Type B pancreatic cell (in vitro differentiated cells): ENCODE data around the gene ST8SIA4. TPM values are rescaled to one million over a fixed set of nuclear protein-coding genes. Genes with fewer than 3 reads are reported as not detected.
"Not testable (repeated sequence)": the region's sequence is repeated elsewhere in the genome, so short reads cannot be mapped to it uniquely, and the experiment has no call there.

Experiments
- DNase-seq: peaks from one replicate; pipeline ENCODE4 v3.0.0; 2021; ENCODE audit warnings: mixed read lengths; ENCODE audit not compliant: unreplicated experiment; ENCODE audit errors: extremely low spot score
- H3K27ac Mint-ChIP-seq: 2 replicates; pipeline ENCODE4 v1.8.0; 2021; ENCODE audit warnings: mild to moderate bottlenecking, mixed read lengths
- H3K27me3 Mint-ChIP-seq: 2 replicates; pipeline ENCODE4 v1.8.0; 2021; ENCODE audit warnings: mixed read lengths
- H3K36me3 Mint-ChIP-seq: 2 replicates; pipeline ENCODE4 v1.8.0; 2021; ENCODE audit warnings: mixed read lengths
- H3K4me1 Mint-ChIP-seq: one replicate; pipeline ENCODE4 v1.8.0; 2021; ENCODE audit warnings: mixed read lengths; ENCODE audit not compliant: unreplicated experiment
- H3K4me3 Mint-ChIP-seq: 2 replicates; pipeline ENCODE4 v1.8.0; 2021; ENCODE audit warnings: mild to moderate bottlenecking, mixed read lengths
- H3K9me3 Mint-ChIP-seq: 2 replicates; pipeline ENCODE4 v1.8.0; 2021; ENCODE audit warnings: mixed read lengths
- total RNA-seq: library from RNA; stranded (reverse); gene quantifications from 2 replicates; pipeline ENCODE4 v1.2.1, GENCODE V29; 2021; ENCODE audit warnings: low replicate concordance
- TF ChIP-seq, protein P1 (sequence below): fragments of 200-600 bp; sonication (generic); conservative IDR thresholded peaks from 2 replicates; pipeline ENCODE4 v1.5.0; 2021; ENCODE audit warnings: antibody characterized with exemption, mild to moderate bottlenecking

Gene ST8SIA4
- total RNA-seq, 1 donor from 2014 or later: 18.0 TPM

DNA sequence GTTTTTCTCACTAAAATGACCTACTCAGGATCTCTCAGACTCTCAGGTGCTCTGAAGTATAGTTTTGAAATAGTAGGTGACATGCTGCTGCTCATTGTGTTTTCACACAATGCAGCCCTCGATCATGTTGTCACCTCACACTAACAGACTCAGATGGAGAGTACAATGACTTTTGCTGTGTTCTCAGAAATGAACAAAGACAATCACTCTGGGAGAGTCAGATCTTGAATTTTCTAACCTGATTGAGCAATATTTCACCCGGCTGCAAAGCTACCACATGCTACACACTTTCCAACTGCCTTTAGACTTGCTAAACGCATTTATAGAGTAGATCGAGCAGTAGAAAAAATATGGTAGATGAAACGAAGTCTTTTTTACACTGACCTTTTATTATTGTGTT lies 113.4 kb downstream of the ST8SIA4 start:
- no peaks in the 10 kb centered on the region for H3K9me3 Mint-ChIP-seq
- TF ChIP-seq, protein P1, sequence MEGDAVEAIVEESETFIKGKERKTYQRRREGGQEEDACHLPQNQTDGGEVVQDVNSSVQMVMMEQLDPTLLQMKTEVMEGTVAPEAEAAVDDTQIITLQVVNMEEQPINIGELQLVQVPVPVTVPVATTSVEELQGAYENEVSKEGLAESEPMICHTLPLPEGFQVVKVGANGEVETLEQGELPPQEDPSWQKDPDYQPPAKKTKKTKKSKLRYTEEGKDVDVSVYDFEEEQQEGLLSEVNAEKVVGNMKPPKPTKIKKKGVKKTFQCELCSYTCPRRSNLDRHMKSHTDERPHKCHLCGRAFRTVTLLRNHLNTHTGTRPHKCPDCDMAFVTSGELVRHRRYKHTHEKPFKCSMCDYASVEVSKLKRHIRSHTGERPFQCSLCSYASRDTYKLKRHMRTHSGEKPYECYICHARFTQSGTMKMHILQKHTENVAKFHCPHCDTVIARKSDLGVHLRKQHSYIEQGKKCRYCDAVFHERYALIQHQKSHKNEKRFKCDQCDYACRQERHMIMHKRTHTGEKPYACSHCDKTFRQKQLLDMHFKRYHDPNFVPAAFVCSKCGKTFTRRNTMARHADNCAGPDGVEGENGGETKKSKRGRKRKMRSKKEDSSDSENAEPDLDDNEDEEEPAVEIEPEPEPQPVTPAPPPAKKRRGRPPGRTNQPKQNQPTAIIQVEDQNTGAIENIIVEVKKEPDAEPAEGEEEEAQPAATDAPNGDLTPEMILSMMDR: no peak
- no peaks in the 10 kb centered on the region for H3K27me3 Mint-ChIP-seq
- no peak overlapping the region for H3K4me3 Mint-ChIP-seq
- DNase-seq: no peak
- H3K36me3 Mint-ChIP-seq: no peaks in the 10 kb centered on the region
- H3K4me1 Mint-ChIP-seq: peaks cover 13% of the 10 kb centered on the region
- H3K27ac Mint-ChIP-seq: no peak overlapping the region

DNA sequence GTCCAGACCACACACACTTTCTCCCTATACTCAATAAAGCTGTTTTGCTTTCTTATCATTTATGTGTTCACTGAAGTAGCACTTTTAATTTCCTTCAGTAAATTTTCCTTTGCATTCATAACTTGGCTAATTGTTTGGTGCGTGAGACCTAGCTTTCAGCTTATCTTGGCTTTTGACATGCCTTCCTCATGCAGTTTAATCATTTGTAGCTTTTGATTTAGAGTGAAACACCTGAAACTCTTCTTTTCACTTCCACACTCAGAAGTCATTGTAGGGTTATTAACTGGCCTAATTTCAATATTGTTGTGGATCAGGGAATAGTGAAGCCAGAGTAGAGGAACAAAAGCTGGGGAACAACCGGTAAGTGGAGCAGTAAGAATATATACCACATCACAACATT lies 114.7 kb downstream of the ST8SIA4 start:
- H3K4me1 Mint-ChIP-seq: peaks cover 13% of the 10 kb centered on the region
- DNase-seq: no peak
- no peaks in the 10 kb centered on the region for H3K36me3 Mint-ChIP-seq
- H3K4me3 Mint-ChIP-seq: no peak overlapping the region
- no peak overlapping the region for H3K27ac Mint-ChIP-seq
- H3K27me3 Mint-ChIP-seq: no peaks in the 10 kb centered on the region
- TF ChIP-seq, protein P1: no peak
- H3K9me3 Mint-ChIP-seq: no peaks in the 10 kb centered on the region

DNA sequence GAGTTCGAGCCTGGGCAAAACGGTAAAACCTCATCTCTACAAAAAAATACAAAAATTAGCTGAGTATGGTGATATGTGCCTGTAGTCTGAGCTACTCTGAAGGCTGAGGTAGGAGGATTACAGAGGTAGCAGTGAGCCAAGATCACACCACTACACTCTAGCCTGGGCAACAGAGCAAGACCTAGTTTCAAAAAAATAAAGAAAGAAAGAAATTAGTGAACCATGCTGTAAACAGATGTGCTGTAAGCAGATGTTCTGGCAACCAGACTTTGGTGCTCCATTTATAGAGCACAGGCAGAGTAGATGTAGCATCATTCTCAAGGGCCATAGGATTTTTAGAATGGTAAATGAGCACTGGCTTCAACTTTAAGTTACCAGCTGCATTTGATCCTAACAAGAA lies 115.4 kb downstream of the ST8SIA4 start:
- H3K36me3 Mint-ChIP-seq: no peaks in the 10 kb centered on the region
- H3K27me3 Mint-ChIP-seq: no peaks in the 10 kb centered on the region
- H3K9me3 Mint-ChIP-seq: no peaks in the 10 kb centered on the region
- no peak for DNase-seq
- no peak overlapping the region for H3K27ac Mint-ChIP-seq
- peaks cover 13% of the 10 kb centered on the region for H3K4me1 Mint-ChIP-seq
- no peak overlapping the region for H3K4me3 Mint-ChIP-seq
- TF ChIP-seq, protein P1: no peak

DNA sequence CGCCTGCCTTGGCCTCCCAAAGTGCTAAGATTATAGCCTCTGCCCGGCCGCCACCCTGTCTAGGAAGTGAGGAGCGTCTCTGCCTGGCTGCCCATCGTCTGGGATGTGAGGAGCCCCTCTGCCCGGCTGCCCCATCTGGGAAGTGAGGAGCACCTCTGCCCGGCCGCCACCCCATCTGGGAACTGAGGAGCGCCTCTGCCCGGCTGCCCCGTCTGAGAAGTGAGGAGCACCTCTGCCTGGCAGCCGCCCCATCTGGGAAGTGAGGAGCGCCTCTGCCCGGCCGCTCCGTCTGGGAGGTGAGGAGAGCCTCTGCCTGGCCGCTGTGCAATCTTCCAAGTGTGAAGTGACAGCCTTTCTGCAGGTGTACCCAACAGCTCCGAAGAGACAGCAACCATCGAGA lies 117.5 kb downstream of the ST8SIA4 start:
- not testable (repeated sequence) for H3K4me3 Mint-ChIP-seq, H3K27me3 Mint-ChIP-seq, DNase-seq, H3K36me3 Mint-ChIP-seq, H3K9me3 Mint-ChIP-seq, H3K27ac Mint-ChIP-seq
- peaks cover 10% of the 10 kb centered on the region for H3K4me1 Mint-ChIP-seq

DNA sequence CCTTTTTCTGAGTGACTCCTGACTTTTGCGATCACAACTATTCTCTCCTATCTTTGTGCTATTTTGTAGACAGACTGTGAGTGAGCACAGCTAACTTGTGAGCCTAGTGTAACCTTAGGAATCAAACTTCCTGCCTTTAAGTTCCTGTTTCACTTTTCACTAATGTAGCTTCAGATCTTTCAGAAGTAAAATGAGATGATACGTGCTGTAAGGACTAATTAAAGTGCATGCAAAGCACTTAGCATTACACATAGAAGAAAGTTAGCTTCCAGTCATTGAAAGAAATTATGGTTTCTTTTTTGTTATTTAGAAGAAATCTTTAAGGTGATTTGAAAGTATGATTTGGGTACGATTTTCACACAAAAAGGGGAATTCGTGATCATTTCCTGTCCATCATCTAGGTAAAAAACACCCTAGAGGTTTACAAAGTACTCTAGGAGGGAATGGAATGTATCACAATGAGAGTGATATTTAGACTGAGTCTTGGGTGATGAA lies 122.7 kb downstream of the ST8SIA4 start:
- no peaks in the 10 kb centered on the region for H3K36me3 Mint-ChIP-seq
- TF ChIP-seq, protein P1: no peak
- H3K4me1 Mint-ChIP-seq: peaks cover 10% of the 10 kb centered on the region
- no peak for DNase-seq
- H3K27me3 Mint-ChIP-seq: no peaks in the 10 kb centered on the region
- no peaks in the 10 kb centered on the region for H3K9me3 Mint-ChIP-seq
- H3K4me3 Mint-ChIP-seq: no peak overlapping the region
- H3K27ac Mint-ChIP-seq: no peak overlapping the region

DNA sequence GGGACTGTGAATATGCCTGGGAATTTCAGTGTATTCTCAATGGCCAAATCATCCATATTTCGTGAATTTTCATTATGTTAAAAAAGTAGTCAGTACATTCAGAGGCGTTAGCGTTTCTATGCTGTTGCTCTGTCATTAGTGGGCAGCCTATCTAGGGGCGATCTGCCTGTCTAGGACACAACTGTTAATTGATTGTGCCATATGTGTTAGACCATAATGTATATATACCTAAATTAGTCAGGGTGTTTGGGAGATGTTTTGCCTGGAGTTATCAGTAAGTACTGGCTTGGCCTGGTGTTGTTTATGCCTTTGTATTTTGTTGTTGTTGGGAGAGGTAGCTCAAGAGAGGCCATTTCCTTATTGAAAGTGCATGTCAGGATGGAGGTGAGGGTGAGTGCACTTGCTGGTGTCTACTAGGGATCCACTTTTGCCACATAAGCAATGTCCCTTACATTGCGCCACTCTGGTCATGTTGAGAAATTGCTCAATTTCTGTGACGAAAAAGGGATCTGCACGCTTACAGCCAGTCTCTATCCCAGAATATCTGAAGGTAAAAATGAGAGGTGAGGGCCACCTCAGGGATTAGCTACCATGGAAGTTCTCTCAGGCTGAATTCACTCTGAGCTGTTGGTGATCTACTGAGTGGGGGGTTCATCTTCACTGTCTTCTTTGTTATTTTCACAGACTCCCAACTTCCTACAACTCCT lies 123.3 kb downstream of the ST8SIA4 start:
- no peak for DNase-seq
- Mint-ChIP-seq H3K36me3 (no peaks in the 10 kb centered on the region), H3K4me1 (peaks cover 10% of the 10 kb centered on the region), H3K27ac (no peak overlapping the region), H3K4me3 (no peak overlapping the region), H3K9me3 (no peaks in the 10 kb centered on the region), H3K27me3 (no peaks in the 10 kb centered on the region)
- TF ChIP-seq, protein P1: no peak
